Prostate gland (tissue), 2 donors: Measurements from ENCODE around the gene ZNF343.

ENCODE experiments used
- CTCF ChIP-seq, 4 experiments: fragments of 200-600 bp in 2 of 4; fragments of 450-650 bp in 2 of 4; sonication (generic) in 2 of 4; IDR thresholded peaks; 1 replicate in 3 of 4; 2 replicates in 1 of 4; pipeline ENCODE4 v1.5.1; 2016 to 2019; ENCODE audit warnings: antibody characterized with exemption in 4 of 4, mild to moderate bottlenecking in 2 of 4, moderate library complexity in 2 of 4
- POLR2AphosphoS5 ChIP-seq: sonication (generic); formaldehyde crosslinking; IDR thresholded peaks from one replicate; pipeline ENCODE4 v1.6.1; 2017; ENCODE audit warnings: antibody characterized with exemption

- TF ChIP-seq POLR2AphosphoS5 (no peak), CTCF (IDR thresholded peaks at IDR 0.05) (no peak)
Observed at GRCh38 chr20:2459981-2460751, 48.5 kb downstream of the ZNF343 start.
